B cell (primary cell): ENCODE results near the gene BTRC.

Experiments
- EZH2 ChIP-seq: IDR thresholded peaks from 2 replicates; pipeline ENCODE4 v1.6.1; 2012; ENCODE audit warnings: borderline replicate concordance, low read depth, mild to moderate bottlenecking, moderate library complexity, low read length; ENCODE audit not compliant: insufficient read depth, poor library complexity, severe bottlenecking
- TF ChIP-seq, protein P1 (sequence below): fragments of 200-600 bp; IDR thresholded peaks from one replicate; pipeline ENCODE4 v1.8.0; 2022; ENCODE audit warnings: antibody characterized with exemption, mild to moderate bottlenecking

DNA sequence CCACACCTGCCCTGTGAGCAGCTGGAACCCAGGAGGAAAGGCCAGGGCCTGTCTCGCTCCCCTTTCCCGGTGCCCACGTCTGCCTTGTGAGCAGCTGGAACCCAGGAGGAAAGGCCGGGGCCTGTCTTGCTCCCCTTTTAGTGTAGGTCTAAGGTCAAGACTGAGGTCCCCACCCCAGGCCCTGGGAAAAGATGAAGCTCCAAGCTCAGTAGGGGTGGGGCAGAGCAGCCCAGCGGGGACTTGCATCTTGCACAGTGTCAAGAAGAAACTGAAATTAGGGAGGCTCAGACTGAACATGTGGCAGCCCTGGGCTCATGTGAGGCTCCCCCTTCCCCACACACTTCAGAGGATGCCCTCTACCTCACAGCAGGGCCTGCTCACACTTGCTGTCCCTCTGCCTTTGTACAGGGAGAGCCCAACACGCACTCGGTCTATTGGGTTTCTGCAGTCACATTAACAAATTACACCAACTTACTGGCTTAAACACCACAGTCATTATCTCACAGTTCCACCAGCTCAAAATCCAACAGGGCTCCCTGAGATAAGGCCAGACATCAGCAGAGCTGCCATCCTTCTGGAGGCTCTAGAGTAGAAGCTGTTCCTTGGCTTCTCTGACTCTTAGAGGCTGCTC, 221.7 kb downstream of the BTRC start:
- TF ChIP-seq, protein P1, sequence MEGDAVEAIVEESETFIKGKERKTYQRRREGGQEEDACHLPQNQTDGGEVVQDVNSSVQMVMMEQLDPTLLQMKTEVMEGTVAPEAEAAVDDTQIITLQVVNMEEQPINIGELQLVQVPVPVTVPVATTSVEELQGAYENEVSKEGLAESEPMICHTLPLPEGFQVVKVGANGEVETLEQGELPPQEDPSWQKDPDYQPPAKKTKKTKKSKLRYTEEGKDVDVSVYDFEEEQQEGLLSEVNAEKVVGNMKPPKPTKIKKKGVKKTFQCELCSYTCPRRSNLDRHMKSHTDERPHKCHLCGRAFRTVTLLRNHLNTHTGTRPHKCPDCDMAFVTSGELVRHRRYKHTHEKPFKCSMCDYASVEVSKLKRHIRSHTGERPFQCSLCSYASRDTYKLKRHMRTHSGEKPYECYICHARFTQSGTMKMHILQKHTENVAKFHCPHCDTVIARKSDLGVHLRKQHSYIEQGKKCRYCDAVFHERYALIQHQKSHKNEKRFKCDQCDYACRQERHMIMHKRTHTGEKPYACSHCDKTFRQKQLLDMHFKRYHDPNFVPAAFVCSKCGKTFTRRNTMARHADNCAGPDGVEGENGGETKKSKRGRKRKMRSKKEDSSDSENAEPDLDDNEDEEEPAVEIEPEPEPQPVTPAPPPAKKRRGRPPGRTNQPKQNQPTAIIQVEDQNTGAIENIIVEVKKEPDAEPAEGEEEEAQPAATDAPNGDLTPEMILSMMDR, result no peak
- TF ChIP-seq EZH2, result no peak
